ENCODE data around the gene AGA.

The AGA gene

GRCh38 chr4:177447417-177448004 is 5.3 kb upstream of the AGA start:
- no peaks in the 10 kb centered on the region for H3K27me3 ChIP-seq (ENCODE audit: insufficient read depth, low read length, poor library complexity, severe bottlenecking)
- TF ChIP-seq CTCF (conservative IDR thresholded peaks at IDR 0.05; ENCODE audit: low read length) = no peak
- TF ChIP-seq EZH2phosphoT487 (IDR thresholded peaks at IDR 0.05; ENCODE audit: borderline replicate concordance) = no peak
- H3K4me1 ChIP-seq (ENCODE audit: insufficient read depth, low read length, poor library complexity, severe bottlenecking) = peaks cover 37% of the 10 kb centered on the region
- no peak overlapping the region for H3K9ac ChIP-seq (ENCODE audit: low read depth, low read length, poor library complexity, severe bottlenecking)
- peaks cover 3% of the 10 kb centered on the region; the same call in 1 of the 2 replicates for H3F3A ChIP-seq (ENCODE audit: low read depth)
- no peaks in the 10 kb centered on the region for H3K9me3 ChIP-seq (ENCODE audit: insufficient read depth, low read depth, low read length)
- H3K4me3 ChIP-seq (ENCODE audit: low read length, poor library complexity, severe bottlenecking) = no peak overlapping the region
- H4K20me1 ChIP-seq (ENCODE audit: insufficient read depth, low read length, poor library complexity, severe bottlenecking) = no peaks in the 10 kb centered on the region
- peak overlapping the region; percentile 22; the same call in 1 of the 2 replicates for H2AFZ ChIP-seq (ENCODE audit: low read length)
- H3K9me2 ChIP-seq (replicated peaks; ENCODE audit: low read depth, low read length) = no peaks in the 10 kb centered on the region
- no peaks in the 10 kb centered on the region for H3K79me2 ChIP-seq (ENCODE audit: insufficient read depth, low read length)
- H3K36me3 ChIP-seq (ENCODE audit: insufficient read depth, low read length) = no peaks in the 10 kb centered on the region
- peak overlapping the region; percentile 29 for H3K4me2 ChIP-seq (ENCODE audit: low read depth, low read length, poor library complexity, severe bottlenecking)

GRCh38 chr4:177446586-177446985 is 4.3 kb upstream of the AGA start:
- Histone ChIP-seq H3K4me1 (ENCODE audit: insufficient read depth, low read length, poor library complexity, severe bottlenecking) (peaks cover 37% of the 10 kb centered on the region), H3K4me2 (ENCODE audit: low read depth, low read length, poor library complexity, severe bottlenecking) (peak overlapping the region; percentile 29), H4K20me1 (ENCODE audit: insufficient read depth, low read length, poor library complexity, severe bottlenecking) (no peaks in the 10 kb centered on the region), H3K9ac (ENCODE audit: low read depth, low read length, poor library complexity, severe bottlenecking) (peak overlapping the region; percentile 42), H3F3A (ENCODE audit: low read depth) (peaks cover 3% of the 10 kb centered on the region; the same call in 1 of the 2 replicates), H2AFZ (ENCODE audit: low read length) (no peak overlapping the region), H3K27me3 (ENCODE audit: insufficient read depth, low read length, poor library complexity, severe bottlenecking) (no peaks in the 10 kb centered on the region), H3K4me3 (ENCODE audit: low read length, poor library complexity, severe bottlenecking) (no peak overlapping the region), H3K36me3 (ENCODE audit: insufficient read depth, low read length) (no peaks in the 10 kb centered on the region), H3K9me2 (replicated peaks; ENCODE audit: low read depth, low read length) (no peaks in the 10 kb centered on the region), H3K79me2 (ENCODE audit: insufficient read depth, low read length) (peaks cover under 1% of the 10 kb centered on the region; the same call in 1 of the 2 replicates), H3K9me3 (ENCODE audit: insufficient read depth, low read depth, low read length) (no peaks in the 10 kb centered on the region)
- no peak for TF ChIP-seq EZH2phosphoT487 (IDR thresholded peaks at IDR 0.05; ENCODE audit: borderline replicate concordance)
- TF ChIP-seq CTCF (conservative IDR thresholded peaks at IDR 0.05; ENCODE audit: low read length) = no peak

GRCh38 chr4:177444911-177445736 is 2.9 kb upstream of the AGA start:
- Histone ChIP-seq H3F3A (ENCODE audit: low read depth) (peaks cover 3% of the 10 kb centered on the region; the same call in 1 of the 2 replicates), H3K9me2 (replicated peaks; ENCODE audit: low read depth, low read length) (no peaks in the 10 kb centered on the region), H4K20me1 (ENCODE audit: insufficient read depth, low read length, poor library complexity, severe bottlenecking) (no peaks in the 10 kb centered on the region), H3K9ac (ENCODE audit: low read depth, low read length, poor library complexity, severe bottlenecking) (no peak overlapping the region), H3K4me3 (ENCODE audit: low read length, poor library complexity, severe bottlenecking) (no peak overlapping the region), H3K79me2 (ENCODE audit: insufficient read depth, low read length) (peaks cover 5% of the 10 kb centered on the region; the same call in 1 of the 2 replicates), H3K9me3 (ENCODE audit: insufficient read depth, low read depth, low read length) (no peaks in the 10 kb centered on the region), H2AFZ (ENCODE audit: low read length) (no peak overlapping the region), H3K4me2 (ENCODE audit: low read depth, low read length, poor library complexity, severe bottlenecking) (no peak overlapping the region), H3K36me3 (ENCODE audit: insufficient read depth, low read length) (no peaks in the 10 kb centered on the region), H3K4me1 (ENCODE audit: insufficient read depth, low read length, poor library complexity, severe bottlenecking) (peaks cover 41% of the 10 kb centered on the region), H3K27me3 (ENCODE audit: insufficient read depth, low read length, poor library complexity, severe bottlenecking) (no peaks in the 10 kb centered on the region)
- no peak for TF ChIP-seq EZH2phosphoT487 (IDR thresholded peaks at IDR 0.05; ENCODE audit: borderline replicate concordance)
